ENCODE data around the gene CRISPLD2.

GRCh38 chr16:84815462-84815861, 4.3 kb upstream of the CRISPLD2 start:
- TF ChIP-seq CTCF (IDR thresholded peaks at IDR 0.05), result no peak
- TF ChIP-seq ZFX (IDR thresholded peaks at IDR 0.05; ENCODE audit: borderline replicate concordance), result no peak

All from 22Rv1 (cell line).